IMR-90 (cell line): ENCODE data around the gene ZNF282. TPM values are rescaled to one million over a fixed set of nuclear protein-coding genes. Genes with fewer than 3 reads are reported as not detected.

ENCODE experiments used
- ATAC-seq: fragments of 200-7000 bp; cut with Tn5 transposase; 2 replicates; pipeline ENCODE4 v1.9.1; 2020; ENCODE audit warnings: low read depth, mild to moderate bottlenecking, moderate library complexity
- BruUV-seq: library from RNA; stranded (reverse); fragments of 400-500 nt; replicated peaks from 2 replicates; lab custom pipeline; 2021; lab: Mats Ljungman, UMichigan
- CTCF ChIA-PET: fragments of 300-600 bp; formaldehyde crosslinking; extraction: SDS; loops from one replicate; lab custom pipeline; 2021; ENCODE audit warnings: antibody characterized with exemption; lab: Yijun Ruan, JAX
- POLR2A ChIA-PET: fragments of 300-600 bp; sonication (Branson Sonifier 250); formaldehyde crosslinking; loops from one replicate; lab custom pipeline; 2022; ENCODE audit warnings: antibody characterized with exemption; ENCODE audit not compliant: unreplicated experiment; lab: Charles Lee
- DNase-seq: peaks from one replicate; pipeline ENCODE4 v3.0.0; 2013
- H2AFZ ChIP-seq: replicated peaks from 2 replicates; pipeline ENCODE3; 2013; ENCODE audit warnings: low read length, mild to moderate bottlenecking; ENCODE audit not compliant: poor library complexity
- H2AK5ac ChIP-seq: 2 replicates; pipeline ENCODE4 v1.6.1; 2013; ENCODE audit warnings: low read depth, low read length, inconsistent platforms
- H2AK9ac ChIP-seq: replicated peaks from 2 replicates; pipeline ENCODE3; 2013; ENCODE audit warnings: mild to moderate bottlenecking, low read depth, low read length, moderate library complexity; ENCODE audit not compliant: poor library complexity
- H2BK120ac ChIP-seq: 2 replicates; pipeline ENCODE4 v1.6.1; 2013; ENCODE audit warnings: low read depth, low read length, inconsistent platforms
- H2BK15ac ChIP-seq: 3 replicates; pipeline ENCODE4 v1.6.1; 2013; ENCODE audit warnings: low read depth, low read length, inconsistent platforms
- H2BK20ac ChIP-seq: 2 replicates; pipeline ENCODE4 v1.6.1; 2013; ENCODE audit warnings: low read depth, mild to moderate bottlenecking, inconsistent platforms, low read length, moderate library complexity
- H2BK5ac ChIP-seq: 2 replicates; pipeline ENCODE4 v1.6.1; 2013; ENCODE audit warnings: mild to moderate bottlenecking, low read depth, low read length, inconsistent platforms; ENCODE audit not compliant: poor library complexity, severe bottlenecking
- H3K14ac ChIP-seq: replicated peaks from 2 replicates; pipeline ENCODE4 v1.6.1; 2013; ENCODE audit warnings: low read depth, low read length, inconsistent platforms
- H3K18ac ChIP-seq: 2 replicates; pipeline ENCODE4 v1.6.1; 2013; ENCODE audit warnings: low read depth, low read length, control low read depth
- H3K23ac ChIP-seq: 2 replicates; pipeline ENCODE4 v1.6.1; 2013; ENCODE audit warnings: low read depth, low read length, inconsistent platforms
- H3K27ac ChIP-seq: 2 replicates; pipeline ENCODE4 v1.5.1; 2013; ENCODE audit warnings: mild to moderate bottlenecking, control low read depth, low read length; ENCODE audit not compliant: insufficient read depth
- H3K27me3 ChIP-seq: 2 replicates; pipeline ENCODE4 v1.6.1; 2013; ENCODE audit warnings: low read length; ENCODE audit not compliant: control insufficient read depth, insufficient read depth
- H3K36me3 ChIP-seq: 2 replicates; pipeline ENCODE4 v1.6.1; 2013; ENCODE audit warnings: low read length, mixed read lengths; ENCODE audit not compliant: control insufficient read depth, insufficient read depth
- H3K4ac ChIP-seq: 2 replicates; pipeline ENCODE4 v1.6.1; 2013; ENCODE audit warnings: low read depth, low read length, inconsistent platforms
- H3K4me1 ChIP-seq: 2 replicates; pipeline ENCODE4 v1.6.1; 2013; ENCODE audit warnings: low read length, mixed read lengths; ENCODE audit not compliant: control insufficient read depth, insufficient read depth
- H3K4me2 ChIP-seq: 2 replicates; pipeline ENCODE4 v1.6.1; 2013; ENCODE audit warnings: low read depth, mild to moderate bottlenecking, control low read depth, low read length, moderate library complexity
- H3K4me3 ChIP-seq: 2 replicates; pipeline ENCODE4 v1.5.1; 2013; ENCODE audit warnings: low read depth, mild to moderate bottlenecking, control low read depth, low read length, moderate library complexity; ENCODE audit not compliant: insufficient read depth
- H3K56ac ChIP-seq: 2 replicates; pipeline ENCODE4 v1.6.1; 2013; ENCODE audit warnings: low read length, inconsistent platforms; ENCODE audit not compliant: insufficient read depth; ENCODE audit errors: extremely low read depth
- H3K79me1 ChIP-seq, 2 experiments: 2 replicates each; pipeline ENCODE4 v1.6.1; 2013; ENCODE audit warnings: low read length in 2 of 2, inconsistent platforms in 1 of 2, low read depth in 1 of 2
- H3K9ac ChIP-seq: 2 replicates; pipeline ENCODE4 v1.6.1; 2013; ENCODE audit warnings: low read depth, low read length, control low read depth
- H3K9me1 ChIP-seq: 2 replicates; pipeline ENCODE4 v1.6.1; 2013; ENCODE audit warnings: low read length, inconsistent platforms; ENCODE audit not compliant: insufficient read depth
- H3K9me3 ChIP-seq: 2 replicates; pipeline ENCODE4 v1.6.1; 2013; ENCODE audit warnings: low read length; ENCODE audit not compliant: control insufficient read depth, insufficient read depth
- H4K20me1 ChIP-seq: 2 replicates; pipeline ENCODE4 v1.6.1; 2013; ENCODE audit warnings: low read length, inconsistent platforms; ENCODE audit not compliant: insufficient read depth
- H4K5ac ChIP-seq: 2 replicates; pipeline ENCODE4 v1.6.1; 2013; ENCODE audit warnings: mild to moderate bottlenecking, low read depth, low read length, control low read depth
- H4K8ac ChIP-seq, 2 experiments: 2 replicates each; pipeline ENCODE4 v1.6.1; 2013; ENCODE audit warnings: low read depth in 2 of 2, low read length in 2 of 2, control low read depth in 1 of 2, inconsistent platforms in 1 of 2
- H4K91ac ChIP-seq: 2 replicates; pipeline ENCODE4 v1.6.1; 2013; ENCODE audit warnings: low read depth, low read length, inconsistent platforms; ENCODE audit not compliant: insufficient read depth
- ELK1 ChIP-seq: fragments of 150-350 bp; IDR thresholded peaks from 2 replicates; pipeline ENCODE4 v1.6.1; 2016; ENCODE audit warnings: low read depth, mild to moderate bottlenecking, low read length, moderate library complexity, borderline replicate concordance
- WGBS, 2 experiments: methylation state at CpG; one replicate each; pipeline versions ENCODE4 v1.1.5 to v1.1.7; 2013; ENCODE audit warnings: missing lambda C conversion rate in 2 of 2; ENCODE audit not compliant: insufficient read length in 1 of 2; ENCODE audit errors: extremely low coverage in 2 of 2; 5-methylcytosine and 5-hydroxymethylcytosine counted together
- dilution Hi-C: fragments of 300-500 bp; cut with HindIII; formaldehyde crosslinking; loops from one replicate; pipeline ENCODE4 v1.14.3; 2018; ENCODE audit warnings: low sequenced_read_pairs; ENCODE audit not compliant: unreplicated experiment
- in situ Hi-C: fragments of 300-500 bp; cut with MboI; formaldehyde crosslinking; loops from 3 replicates; pipeline ENCODE4 v1.14.3; 2019; ENCODE audit warnings: low sequenced_read_pairs, inconsistent platforms, mixed read lengths
- intact Hi-C: fragments of 100-400 bp; cut with micrococcal nuclease; formaldehyde crosslinking; loops from 2 replicates; pipeline ENCODE4 v1.10.0; 2022
- polyA plus RNA-seq, 3 experiments: library from polyadenylated mRNA; depleted of rRNA; stranded (reverse); fragments of >200 nt; gene quantifications; 2 replicates each; pipeline ENCODE4 v1.2.3, GENCODE V29; 2012; ENCODE audit warnings: low replicate concordance in 1 of 3
- total RNA-seq: library from RNA; depleted of rRNA; stranded (reverse); fragments of >200 nt; gene quantifications from 2 replicates; pipeline ENCODE4 v1.2.3, GENCODE V29; 2012

ZNF282 gene
- total and polyA plus RNA-seq, 2 of the 4 experiments (the other 2 are of a cell fraction): 7.2 to 11.9 TPM

GRCh38 chr7:149224352-149224751, 29.0 kb downstream of the ZNF282 start:
- TF ChIP-seq ELK1: no peak
- no peak overlapping the region for H2AK9ac ChIP-seq
- H3K9me3 ChIP-seq: no peaks in the 10 kb centered on the region
- no peak overlapping the region for H2BK120ac ChIP-seq
- H3K79me1 ChIP-seq: peaks cover 0 to 3% of the 10 kb centered on the region in 2 experiments; a peak in 1 of 4 replicates
- H3K4me2 ChIP-seq: no peak overlapping the region
- no peak overlapping the region for H2BK20ac ChIP-seq
- CTCF ChIA-PET: no interaction called here
- POLR2A ChIA-PET: interaction anchor here (1.1 kb wide), 1 partner anchor 9 kb away, joined by 3 read pairs; no protein-coding TSS in a partner anchor
- no peak overlapping the region for H3K27ac ChIP-seq
- no peak overlapping the region for H4K8ac ChIP-seq
- no peak overlapping the region for H3K18ac ChIP-seq
- H4K91ac ChIP-seq: no peak overlapping the region
- H3K36me3 ChIP-seq: peaks cover 35% of the 10 kb centered on the region
- H4K20me1 ChIP-seq: no peaks in the 10 kb centered on the region
- no peak overlapping the region for H3K4ac ChIP-seq
- H4K5ac ChIP-seq: no peak overlapping the region
- no peak overlapping the region for H3K23ac ChIP-seq
- H2BK15ac ChIP-seq: no peak overlapping the region
- no peak overlapping the region for H3K4me3 ChIP-seq
- no peaks in the 10 kb centered on the region; the same call in 1 of the 2 replicates for H3K9me1 ChIP-seq
- no peak overlapping the region for H2AK5ac ChIP-seq
- peaks cover 2% of the 10 kb centered on the region for H3K4me1 ChIP-seq
- no peak overlapping the region for H2AFZ ChIP-seq
- H2BK5ac ChIP-seq: no peak overlapping the region
- WGBS, 2 experiments: 99% methylated on average over 22 of the region's 37 CpGs; no CpG with 5 or more reads in 1 of the 2 experiments
- BruUV-seq: no TSS peak
- ATAC-seq (no peak), DNase-seq (no peak)
- H3K9ac ChIP-seq: no peak overlapping the region
- H3K56ac ChIP-seq: no peak overlapping the region
- in situ Hi-C loops: no loop called here
- dilution Hi-C loops: no loop called here
- H3K14ac ChIP-seq: no peak overlapping the region
- intact Hi-C loops: no loop called here
- no peaks in the 10 kb centered on the region for H3K27me3 ChIP-seq
